Stimulated activated CD8-positive, alpha-beta memory T cell treated with anti-CD3 and anti-CD28 coated beads, Interleukin-12 subunit alpha, Interleukin-12 subunit beta, amount 100 ng/mL, for 1 hour (primary cell): ENCODE results near the gene IQCC.
"Not testable (repeated sequence)": the region's sequence is repeated elsewhere in the genome, so short reads cannot be mapped to it uniquely, and the experiment has no call there.

Source experiments
- DNase-seq: peaks from one replicate; pipeline ENCODE4 v3.0.0-alpha.2; 2020; ENCODE audit warnings: low read depth

Gene IQCC

GRCh38 chr1:32205401-32206370 lies at the start of gene IQCC:
IQCC (plus strand) TSS chr1:32205671; CDS start chr1:32205682, 11 bp downstream.
- DNase-seq = peak; percentile 71

- no peak for DNase-seq
Measured at GRCh38 chr1:32159189-32159588, 46.3 kb upstream of the IQCC start.

GRCh38 chr1:32163405-32163804 lies 42.1 kb upstream of the IQCC start:
- no peak for DNase-seq

GRCh38 chr1:32165633-32166032 lies 39.8 kb upstream of the IQCC start:
- DNase-seq = not testable (repeated sequence)

- no peak for DNase-seq
Measured at GRCh38 chr1:32170991-32171390, 34.5 kb upstream of the IQCC start.

- DNase-seq = no peak
Measured at GRCh38 chr1:32172621-32173245, 32.7 kb upstream of the IQCC start.

- no peak for DNase-seq
Measured at GRCh38 chr1:32178380-32179192, 26.9 kb upstream of the IQCC start.

- no peak for DNase-seq
Measured at GRCh38 chr1:32179193-32179442, 26.4 kb upstream of the IQCC start.

- DNase-seq = peak; percentile 78
Measured at GRCh38 chr1:32179443-32180185, 25.9 kb upstream of the IQCC start, which contains the start of gene TXLNA. TXLNA (plus strand) TSS chr1:32179675; CDS start chr1:32180346, 671 bp downstream.

GRCh38 chr1:32180186-32181060 lies 25.0 kb upstream of the IQCC start:
- DNase-seq = no peak

GRCh38 chr1:32181065-32181464 lies 24.4 kb upstream of the IQCC start:
- no peak for DNase-seq

GRCh38 chr1:32181563-32181962 lies 23.9 kb upstream of the IQCC start:
- no peak for DNase-seq

- DNase-seq = no peak
Measured at GRCh38 chr1:32182060-32182459, 23.4 kb upstream of the IQCC start.

- DNase-seq = no peak
Measured at GRCh38 chr1:32184650-32185049, 20.8 kb upstream of the IQCC start.

- DNase-seq = no peak
Measured at GRCh38 chr1:32186077-32186476, 19.4 kb upstream of the IQCC start.

- DNase-seq = no peak
Measured at GRCh38 chr1:32186491-32186890, 19.0 kb upstream of the IQCC start.

- no peak for DNase-seq
Measured at GRCh38 chr1:32187850-32188249, 17.6 kb upstream of the IQCC start.

GRCh38 chr1:32192220-32192948 lies 13.1 kb upstream of the IQCC start:
- DNase-seq = no peak

- DNase-seq = no peak
Measured at GRCh38 chr1:32194984-32195383, 10.5 kb upstream of the IQCC start.

GRCh38 chr1:32195531-32195930 lies 9.9 kb upstream of the IQCC start:
- DNase-seq = no peak
